C1 segment of cervical spinal cord (tissue), 14 donors: ENCODE measurements around the gene MEIS2.
A peak's percentile ranks its signal among the peaks of the same experiment; 100 is the strongest.

Experiments
- DNase-seq, 14 donors: peaks; one replicate each; lab custom pipeline; 2025; lab: John Stamatoyannopoulos, UW

The MEIS2 gene

DNA sequence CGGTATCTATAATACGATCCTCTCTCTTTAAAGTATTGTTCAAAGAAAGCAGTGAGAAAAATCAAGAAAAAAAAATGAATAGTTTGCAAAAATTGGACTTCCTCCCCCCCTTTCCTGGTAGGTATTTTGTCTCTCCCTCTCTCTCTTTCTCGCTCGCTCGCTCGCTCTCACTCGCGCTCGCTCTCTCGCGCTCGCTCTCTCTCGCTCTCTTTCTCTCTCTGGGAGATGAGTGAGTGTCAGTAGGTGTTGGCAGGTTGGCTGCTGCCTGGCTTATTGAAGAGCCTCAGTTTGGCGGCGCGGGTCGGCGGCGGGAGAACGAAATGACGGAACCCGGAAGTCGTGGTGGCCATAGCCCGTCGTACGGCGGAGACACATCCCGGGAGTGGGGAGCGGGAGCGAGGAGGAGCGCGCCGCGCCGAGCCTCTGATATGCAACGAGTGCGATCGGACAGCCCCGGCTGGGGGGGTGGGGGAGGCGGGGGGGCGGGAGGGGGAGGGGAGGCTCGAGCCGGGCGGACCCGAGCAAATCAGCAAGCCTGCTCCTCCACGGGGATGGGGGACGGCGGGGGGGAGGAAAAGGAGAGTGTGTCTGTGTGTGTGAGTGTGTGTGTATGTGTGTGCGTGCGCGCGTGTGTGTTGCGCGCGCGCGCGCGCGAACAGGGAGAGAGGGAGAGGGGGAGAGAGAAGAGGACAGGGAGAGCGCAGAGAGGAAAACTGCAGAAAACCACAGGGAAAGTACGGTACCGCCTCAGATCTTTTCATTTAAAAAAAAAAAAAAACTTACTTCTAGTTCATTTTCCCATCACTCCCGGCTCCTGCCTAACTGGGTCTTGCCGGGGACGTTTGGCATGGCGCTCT, at the start of gene MEIS2:
MEIS2 (minus strand) TSS at position 441 of the 857 bp plus-strand sequence. CDS start 1,083 bp downstream, outside the sequence.
- DNase-seq: peak; percentile 50 to 93 (median 83)

DNA sequence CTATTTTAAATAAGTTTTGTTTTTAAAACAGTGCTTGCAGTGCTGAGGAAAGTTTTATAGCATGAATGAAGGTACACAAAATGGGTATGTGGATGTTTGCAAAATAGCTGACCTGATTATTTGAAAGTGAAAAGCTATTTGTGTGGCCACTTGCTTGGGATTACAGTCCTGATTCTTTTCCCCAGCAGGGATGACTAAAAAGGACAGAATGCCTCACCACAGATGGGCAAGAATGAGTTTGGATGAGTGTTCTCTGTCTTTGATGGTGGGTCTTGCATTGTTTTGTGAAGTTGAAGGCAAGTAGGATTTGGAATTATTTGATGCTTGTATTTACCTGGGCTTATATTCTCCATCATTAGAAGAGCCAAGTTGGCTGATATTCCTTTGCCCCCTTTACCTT, 48.8 kb upstream of the MEIS2 start:
- DNase-seq: no peak

GRCh38 chr15:37148714-37149113, 48.4 kb upstream of the MEIS2 start:
- DNase-seq: no peak

GRCh38 chr15:37143351-37143750, 43.0 kb upstream of the MEIS2 start:
- DNase-seq: no peak

DNA sequence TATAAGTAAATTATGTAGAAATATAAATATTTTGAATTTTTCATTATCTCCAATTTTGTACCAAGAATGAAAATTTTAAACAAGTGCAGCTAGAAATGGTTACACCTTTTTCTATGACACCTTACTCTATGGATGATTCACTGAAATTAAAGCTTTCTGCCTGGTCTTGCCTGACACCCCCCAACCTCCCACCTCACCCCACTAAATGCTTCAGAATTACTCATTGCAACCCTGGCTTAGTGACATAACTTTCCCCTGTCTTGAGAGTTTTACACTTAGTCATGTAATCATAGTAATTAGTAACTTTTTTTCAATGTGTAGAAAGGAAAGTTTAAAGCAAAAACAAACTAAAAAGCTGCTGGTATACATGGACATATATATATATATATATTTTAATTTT, 42.0 kb upstream of the MEIS2 start:
- no peak for DNase-seq

- DNase-seq: no peak
Measured at GRCh38 chr15:37140531-37141058, 40.2 kb upstream of the MEIS2 start.

- DNase-seq: no peak
Measured at GRCh38 chr15:37138591-37139215, 38.4 kb upstream of the MEIS2 start.

DNA sequence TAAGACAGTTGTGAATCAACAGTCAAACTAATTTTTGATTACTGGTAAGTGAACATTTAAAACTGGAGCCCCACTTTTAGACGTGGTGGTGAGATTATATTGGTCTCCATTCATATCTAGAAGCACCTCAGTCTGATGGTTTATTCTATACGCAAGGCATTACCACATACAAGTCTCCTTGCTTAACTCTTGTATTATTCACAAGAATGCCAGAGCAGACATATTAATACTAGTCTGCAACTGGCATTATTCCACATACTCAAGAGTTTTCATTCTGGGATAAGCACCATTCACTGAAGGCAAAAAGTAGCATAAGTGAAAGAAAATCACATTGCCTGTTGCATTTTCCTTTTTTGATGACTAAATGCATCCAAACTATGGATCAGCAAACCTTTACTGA, 36.9 kb upstream of the MEIS2 start:
- DNase-seq: no peak

GRCh38 chr15:37136666-37137065, 36.3 kb upstream of the MEIS2 start:
- no peak for DNase-seq

DNA sequence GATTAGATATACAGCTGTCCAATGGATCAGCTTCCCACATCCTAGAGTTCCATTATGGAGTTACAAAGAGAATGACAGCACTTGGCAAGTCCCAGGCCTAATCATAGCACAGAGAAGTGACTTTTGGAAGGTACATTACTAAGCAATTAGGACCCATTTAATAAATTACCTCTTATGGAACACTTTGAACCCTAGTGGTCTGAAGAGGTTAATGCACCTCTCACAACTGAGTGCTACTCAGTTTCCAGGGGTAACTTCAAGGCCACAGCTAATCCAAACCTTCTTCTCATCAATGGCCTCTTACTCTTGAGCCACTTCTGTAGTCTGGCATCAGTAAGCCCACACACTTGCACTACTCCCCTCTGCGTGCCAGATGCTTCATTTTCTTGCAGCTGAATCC, 34.9 kb upstream of the MEIS2 start:
- no peak for DNase-seq

DNA sequence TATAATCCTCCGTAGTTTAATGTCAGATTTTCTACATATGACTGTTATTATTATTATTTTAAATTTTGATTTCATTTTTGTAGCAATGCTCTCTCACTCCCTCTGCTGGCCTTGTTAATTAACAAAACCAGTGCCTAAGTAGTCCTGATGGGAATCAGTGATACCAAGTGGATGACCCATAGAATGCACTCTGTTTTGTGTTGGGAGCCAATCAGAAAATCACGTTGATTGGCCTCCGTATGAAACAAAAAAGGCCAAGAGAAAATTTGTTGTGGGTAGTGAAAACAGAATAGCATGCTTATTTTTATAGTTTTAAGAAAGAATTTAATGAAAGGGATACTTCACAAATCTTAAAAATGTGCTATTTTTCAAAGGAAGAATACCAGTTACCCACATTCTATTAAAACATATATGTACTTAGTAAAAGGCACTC, 34.4 kb upstream of the MEIS2 start:
- no peak for DNase-seq

DNA sequence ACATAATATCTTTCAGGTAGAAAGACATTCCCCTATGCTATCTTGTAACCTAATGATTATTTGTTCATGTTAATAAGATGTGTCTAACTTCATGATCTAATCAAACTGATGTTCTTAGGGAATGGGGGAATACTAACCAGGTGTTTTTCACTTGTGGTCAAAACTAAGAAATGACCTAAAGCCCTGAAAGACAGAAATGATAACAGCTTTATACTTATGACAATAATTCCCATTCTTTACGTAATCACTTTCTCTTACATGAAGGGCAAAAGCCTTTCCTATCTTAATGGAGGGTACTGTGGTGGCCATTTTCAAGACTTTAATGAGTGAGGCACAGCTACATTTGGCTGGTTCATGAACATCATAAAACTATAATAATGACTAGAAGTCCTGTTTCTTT, 33.9 kb upstream of the MEIS2 start:
- no peak for DNase-seq

- DNase-seq: peak in 1 of 14 donors; percentile 1
Measured at GRCh38 chr15:37133602-37134001, 33.3 kb upstream of the MEIS2 start.

DNA sequence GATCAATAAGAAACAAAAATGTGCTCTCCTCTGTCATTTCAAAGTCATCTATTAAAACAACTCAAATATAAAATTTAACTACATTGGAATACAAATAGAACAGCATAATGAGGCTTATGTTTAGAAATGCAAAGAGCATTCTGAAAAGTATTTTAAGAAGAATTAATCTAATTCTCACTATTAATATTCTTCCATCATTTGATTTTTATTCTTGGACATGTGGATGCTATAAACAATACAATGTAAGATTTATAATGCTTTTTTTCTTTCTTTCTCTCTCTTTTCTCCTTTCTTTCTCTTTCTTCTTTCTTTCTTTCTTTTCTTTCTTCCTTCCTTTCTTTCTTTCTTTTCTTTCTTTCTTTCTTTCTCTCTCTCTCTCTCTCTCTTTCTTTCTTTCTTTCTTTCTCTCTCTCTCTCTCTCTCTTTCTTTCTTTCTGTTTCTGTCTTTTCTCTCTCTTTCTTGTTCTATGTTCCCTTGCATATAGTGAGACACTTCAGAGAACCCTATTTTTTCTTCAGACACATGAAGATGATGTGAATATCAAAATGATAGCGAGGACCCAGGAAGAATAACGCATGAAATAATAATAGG, 32.6 kb upstream of the MEIS2 start:
- no peak for DNase-seq

GRCh38 chr15:37131621-37132020, 31.3 kb upstream of the MEIS2 start:
- no peak for DNase-seq

GRCh38 chr15:37130356-37130755, 30.0 kb upstream of the MEIS2 start:
- no peak for DNase-seq

GRCh38 chr15:37125143-37125542, 24.8 kb upstream of the MEIS2 start:
- no peak for DNase-seq

GRCh38 chr15:37124331-37124730, 24.0 kb upstream of the MEIS2 start:
- no peak for DNase-seq

GRCh38 chr15:37122703-37123102, 22.4 kb upstream of the MEIS2 start:
- no peak for DNase-seq

GRCh38 chr15:37121492-37121891, 21.1 kb upstream of the MEIS2 start:
- no peak for DNase-seq

DNA sequence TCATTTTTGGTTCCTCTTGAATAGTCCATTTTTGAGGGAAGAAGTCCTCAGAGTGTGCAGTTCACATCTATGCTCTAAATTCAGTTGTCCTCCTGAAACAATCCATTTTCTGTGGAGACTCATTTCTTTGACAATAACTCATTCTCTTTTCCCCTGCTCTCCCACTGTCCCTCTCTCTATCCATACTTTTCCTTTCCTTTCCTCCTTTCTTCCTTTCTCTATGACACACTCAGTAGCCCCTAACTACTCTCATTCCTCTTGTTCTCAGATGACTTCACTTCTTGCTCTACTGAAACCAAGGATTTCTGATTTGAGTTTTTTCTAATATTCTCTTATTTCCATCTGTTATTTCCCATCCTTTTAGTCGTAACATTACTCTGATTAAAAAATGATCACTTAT, 16.7 kb upstream of the MEIS2 start:
- DNase-seq: no peak

GRCh38 chr15:37115538-37115937, 15.2 kb upstream of the MEIS2 start:
- no peak for DNase-seq
